GM18526 (cell line): ENCODE measurements around the gene TAF6.

Source experiments
- POLR2A ChIP-seq: IDR thresholded peaks from 3 replicates; pipeline ENCODE4 v1.6.1; 2011; ENCODE audit not compliant: insufficient read length; ENCODE audit errors: extremely low read depth

TAF6 gene

DNA sequence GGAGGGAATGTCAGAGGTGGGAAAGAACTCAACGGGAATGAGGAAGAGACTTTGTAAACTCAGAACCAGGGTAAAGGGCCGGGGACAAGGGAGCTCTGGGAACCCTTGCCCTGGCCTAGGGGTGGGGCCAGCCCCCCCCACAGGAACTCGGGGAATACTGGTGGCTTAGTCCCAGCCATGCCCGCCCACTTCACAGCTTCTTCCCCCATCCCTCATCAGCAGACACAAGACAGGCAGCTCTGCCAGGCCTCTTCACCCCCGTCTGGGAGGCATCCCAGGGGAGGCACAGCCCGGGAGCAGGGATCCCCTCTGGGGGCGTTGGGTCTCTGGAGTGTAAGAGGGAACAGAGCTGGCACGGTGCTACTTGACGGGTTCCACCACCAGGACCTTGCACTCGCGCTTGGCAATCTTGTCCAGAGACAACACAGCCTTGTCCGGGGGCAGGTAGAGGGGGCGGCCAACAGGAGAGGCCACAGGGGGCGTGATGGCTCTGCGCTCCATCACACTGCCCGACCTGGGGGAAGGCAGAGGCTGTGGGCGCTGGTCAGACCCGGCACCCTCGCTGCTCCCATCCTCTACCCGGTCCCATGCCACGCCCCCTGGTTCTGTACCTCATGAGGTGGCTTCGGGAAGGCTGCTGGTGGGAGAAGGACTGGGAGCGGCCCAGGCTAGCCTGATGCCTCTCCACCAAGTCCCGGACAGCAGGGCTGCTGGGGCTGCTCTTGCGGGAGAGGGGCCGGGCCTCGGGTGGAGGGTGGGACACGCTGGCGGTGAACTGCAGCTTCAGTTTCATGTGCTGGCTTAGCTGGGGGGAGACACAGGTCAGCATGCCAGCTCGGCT lies 35.7 kb upstream of the TAF6 start:
- no peak for TF ChIP-seq POLR2A

DNA sequence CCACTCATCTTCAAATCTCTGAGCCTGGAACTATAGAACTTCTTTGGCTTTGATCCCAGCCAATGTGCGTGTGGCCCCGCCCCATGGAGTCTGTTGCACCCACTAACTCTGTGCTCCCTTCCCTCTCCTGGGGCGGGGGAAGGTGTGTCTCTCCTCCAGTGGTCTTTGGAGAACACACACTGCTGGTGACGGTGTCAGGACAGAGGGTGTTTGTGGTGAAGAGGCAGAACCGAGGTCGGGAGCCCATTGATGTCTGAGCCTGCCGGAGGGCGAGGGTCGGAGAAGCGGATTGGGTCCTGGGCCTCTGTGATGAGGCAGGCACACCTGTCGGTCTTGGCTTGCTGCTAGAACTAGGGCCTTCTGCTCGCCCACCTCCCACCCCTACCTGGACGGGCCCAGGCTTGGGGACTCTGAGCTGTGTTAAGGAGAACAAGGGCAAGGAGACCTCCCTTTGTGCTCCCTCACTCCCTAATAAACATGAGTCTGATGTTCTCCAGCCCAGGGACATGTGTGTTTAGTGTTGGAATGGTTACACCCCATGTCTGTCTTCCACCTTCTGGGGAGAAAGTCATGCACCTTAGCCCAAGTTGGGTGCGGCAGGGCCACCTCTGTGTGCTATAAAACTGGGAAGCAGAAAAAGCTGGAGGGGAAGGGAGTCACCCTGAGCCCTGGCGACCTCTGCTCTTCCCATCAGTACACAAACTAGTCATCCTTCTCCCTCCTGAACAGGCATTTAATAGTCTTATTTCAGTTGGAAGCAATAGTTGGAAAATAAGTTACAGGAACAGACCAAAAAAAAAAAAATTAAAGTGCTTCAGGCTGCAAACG lies 34.8 kb upstream of the TAF6 start:
- TF ChIP-seq POLR2A, result no peak

DNA sequence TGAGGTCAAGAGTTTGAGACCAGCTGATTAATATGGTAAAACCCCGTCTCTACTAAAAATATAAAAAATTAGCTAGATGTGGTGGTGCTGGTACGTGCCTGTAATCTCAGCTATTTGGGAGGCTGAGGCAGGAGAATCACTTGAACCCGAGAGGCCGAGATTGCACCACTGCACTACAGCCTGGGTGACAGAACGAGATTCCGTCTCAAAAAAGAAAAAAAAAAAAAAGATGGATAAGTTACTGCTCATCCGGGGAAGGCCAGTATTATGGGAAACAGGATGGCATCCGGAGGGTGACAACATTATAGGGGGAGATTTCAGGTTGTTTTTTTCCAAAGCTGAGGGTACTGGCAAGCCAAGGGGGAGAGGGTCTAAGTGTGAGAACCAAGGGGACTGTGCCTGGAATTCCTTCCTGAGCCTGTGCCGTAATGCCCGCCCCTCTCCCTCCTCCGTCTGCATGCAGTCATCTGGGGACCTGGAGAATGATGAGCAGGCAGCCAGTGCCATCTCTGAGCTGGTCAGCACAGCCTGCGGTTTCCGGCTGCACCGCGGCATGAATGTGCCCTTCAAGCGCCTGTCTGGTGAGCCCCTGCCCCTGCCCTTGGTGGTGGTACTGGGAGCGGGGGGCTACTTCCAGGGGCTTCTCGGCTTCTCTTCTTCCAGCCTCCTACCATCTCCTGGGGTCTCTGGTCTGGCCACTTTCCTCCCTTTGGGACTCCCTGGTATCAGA lies 33.9 kb upstream of the TAF6 start:
- no peak for TF ChIP-seq POLR2A

DNA sequence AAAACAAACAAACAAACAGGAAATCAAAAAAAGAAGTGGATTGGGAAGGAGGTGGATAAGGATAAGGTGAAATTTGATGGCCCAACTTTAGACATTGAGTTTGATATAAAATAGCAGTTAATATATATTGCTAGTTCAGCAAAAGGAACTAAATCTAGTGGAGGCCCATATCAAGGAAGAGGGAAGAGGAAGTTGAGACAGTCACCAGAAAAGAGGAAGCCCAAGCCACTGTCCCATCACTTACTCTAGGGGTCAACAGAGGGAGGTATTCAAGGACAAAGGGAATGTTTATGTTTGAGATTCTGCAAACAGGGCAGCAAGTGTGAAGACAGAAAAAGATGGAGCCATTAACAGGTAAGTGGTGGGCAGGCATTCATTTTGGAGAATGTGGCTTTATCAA lies 33.2 kb upstream of the TAF6 start:
- no peak for TF ChIP-seq POLR2A

DNA sequence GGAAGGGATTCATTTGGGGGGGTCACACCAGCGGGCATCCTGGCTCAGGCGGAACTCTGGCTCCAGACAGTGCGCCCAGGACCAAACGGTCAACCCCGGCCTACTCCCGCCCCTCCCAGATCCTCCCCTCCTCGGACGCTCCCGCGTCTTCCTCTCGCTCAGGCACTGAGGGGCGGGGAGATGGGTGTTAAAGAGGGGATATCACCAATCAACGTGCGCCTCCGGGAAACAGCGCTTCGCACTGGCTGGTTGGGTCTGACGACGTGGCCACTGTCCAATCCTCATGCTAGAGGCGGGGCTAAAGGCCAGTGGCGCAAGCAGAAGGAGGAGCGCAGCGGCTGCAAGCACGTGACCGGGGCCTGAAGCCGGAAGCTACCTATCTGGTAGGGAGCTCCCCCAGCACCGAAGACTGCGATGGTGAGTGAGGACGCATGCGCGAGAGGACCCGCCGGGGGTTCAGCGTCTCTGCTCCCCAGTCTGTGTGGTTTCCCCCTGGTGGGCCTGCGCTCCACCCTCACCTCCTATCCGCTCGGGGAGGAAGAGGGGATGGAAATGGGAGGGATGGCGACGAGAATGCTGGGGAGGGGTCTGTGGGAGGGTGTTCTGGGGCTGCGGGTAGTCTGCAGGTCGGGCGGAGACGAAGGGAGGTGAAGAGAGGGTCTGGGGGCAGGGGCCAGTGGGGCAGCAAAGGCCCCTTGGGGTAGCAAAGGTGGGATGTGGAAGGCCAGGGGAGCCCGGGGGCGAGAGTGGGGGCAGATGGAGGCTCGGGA lies 29.6 kb upstream of the TAF6 start, which contains the start of gene LAMTOR4:
Gene LAMTOR4, plus strand, starts transcription at position 360 of the 770 bp plus-strand sequence. Its CDS starts 55 bp downstream, at position 415.
- TF ChIP-seq POLR2A, result peak; percentile 85

DNA sequence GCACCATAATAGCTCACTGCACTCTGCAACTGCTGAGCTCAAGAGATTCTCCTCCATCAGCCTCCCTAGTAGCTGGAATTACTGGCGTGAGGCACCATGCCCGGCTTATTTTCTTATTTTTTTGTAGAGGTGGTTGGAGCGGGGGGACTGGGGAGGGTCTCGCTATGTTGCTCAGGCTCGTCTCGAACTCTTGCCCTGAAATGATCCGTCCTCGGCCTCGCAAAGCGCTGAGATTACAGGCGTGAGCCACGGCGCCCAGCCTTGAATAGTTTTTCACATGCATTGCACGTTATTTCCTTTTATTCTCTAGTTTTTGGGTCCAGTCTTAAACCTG lies 29.0 kb upstream of the TAF6 start:
- no peak for TF ChIP-seq POLR2A

DNA sequence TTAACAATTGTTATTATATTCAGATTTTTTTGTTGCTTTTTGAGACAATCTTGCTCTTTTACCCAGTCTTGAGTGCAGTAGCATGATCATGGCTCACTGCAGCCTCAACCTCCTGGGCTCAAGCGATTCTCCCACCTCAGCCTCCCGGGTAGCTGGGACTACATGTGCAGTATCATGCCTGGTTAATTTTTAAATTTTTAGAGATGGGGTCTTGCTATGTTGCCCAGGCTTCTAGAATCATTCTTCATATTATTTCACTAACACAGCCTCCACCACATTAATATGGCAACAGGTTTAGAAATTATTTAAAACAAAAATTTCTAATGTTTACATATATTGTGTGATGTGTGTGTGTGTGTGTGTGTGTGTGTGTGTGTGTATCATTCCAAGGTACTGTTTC lies 28.1 kb upstream of the TAF6 start:
- no peak for TF ChIP-seq POLR2A

DNA sequence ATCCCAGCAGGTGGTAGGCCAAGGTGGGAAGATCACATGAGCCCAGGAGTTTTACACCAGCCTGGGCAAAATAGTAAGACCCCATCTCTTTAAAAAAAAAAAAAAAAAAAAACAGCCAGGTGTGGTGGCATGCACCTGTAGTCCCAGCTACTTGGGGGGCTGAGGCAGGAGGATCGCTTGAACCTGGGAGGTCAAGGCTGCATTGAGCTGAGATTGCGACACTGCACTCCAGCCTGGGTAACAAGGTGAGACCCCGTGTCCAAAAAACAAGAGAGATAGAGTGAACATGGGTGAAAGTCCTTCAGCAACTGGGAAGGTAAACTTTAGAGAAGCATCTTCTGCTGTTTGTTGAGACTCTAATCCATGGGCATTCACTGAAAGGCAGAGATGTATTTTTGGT lies 23.3 kb upstream of the TAF6 start:
- TF ChIP-seq POLR2A, result no peak

DNA sequence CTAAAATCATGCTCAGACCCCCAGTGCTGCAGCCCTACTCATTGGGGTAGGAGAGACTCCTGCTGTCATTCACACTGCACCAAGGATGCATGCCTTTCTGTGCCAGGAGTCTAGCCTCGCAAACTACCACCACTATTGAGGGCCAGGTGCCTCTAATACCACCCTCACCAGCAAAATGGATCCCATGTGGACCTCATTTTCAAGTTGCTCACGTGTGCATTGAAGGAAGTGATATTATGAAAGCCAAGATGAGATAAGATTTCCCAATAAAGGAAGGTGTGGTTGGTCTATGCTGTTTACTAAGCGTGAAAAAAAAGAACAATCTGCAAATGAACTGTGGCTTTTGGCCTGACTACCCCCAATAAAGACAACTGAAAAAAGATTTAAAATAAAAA lies 22.4 kb upstream of the TAF6 start:
- TF ChIP-seq POLR2A, result no peak

DNA sequence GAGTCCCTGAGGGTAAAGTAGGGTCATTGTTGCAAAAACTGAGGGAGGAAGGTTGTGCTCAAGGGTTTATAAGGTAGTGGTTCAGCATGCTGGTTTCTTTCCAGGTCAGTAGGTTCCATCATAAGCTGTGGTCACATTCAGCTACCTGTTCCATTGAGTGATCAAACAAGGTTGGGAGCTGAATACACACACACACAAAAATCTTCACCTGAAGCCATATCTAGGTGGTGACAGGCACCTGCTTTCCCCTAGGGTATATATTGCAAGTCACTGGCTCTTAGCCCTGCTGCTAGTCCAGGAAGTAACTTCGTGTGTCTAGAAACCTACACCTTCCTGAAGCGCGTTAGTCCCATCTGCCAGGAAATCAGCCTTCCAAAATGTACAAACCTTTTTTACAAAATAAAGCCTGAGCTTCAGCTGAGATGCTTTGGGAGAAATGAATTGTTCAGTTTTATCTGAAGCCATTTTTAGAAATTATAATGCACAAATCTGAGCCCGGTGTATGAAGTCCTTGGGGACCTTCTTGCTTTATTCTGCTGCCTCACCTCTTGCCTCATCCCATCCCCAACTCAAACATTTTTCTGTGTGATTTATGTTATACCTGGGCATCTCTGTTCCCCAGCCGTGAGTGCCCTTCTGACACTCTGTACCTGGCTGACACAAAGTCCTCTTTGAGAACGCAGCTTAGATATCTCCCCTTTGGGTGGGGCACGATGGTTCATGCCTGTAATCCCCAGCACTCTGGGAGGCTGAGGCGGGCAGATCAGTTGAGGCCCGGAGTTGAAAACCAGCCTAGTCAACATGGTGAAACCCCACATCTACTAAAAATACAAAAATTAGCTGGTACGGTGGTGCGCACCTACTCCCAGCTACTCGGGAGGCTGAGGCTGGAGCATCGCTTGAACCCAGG lies 18.9 kb upstream of the TAF6 start:
- TF ChIP-seq POLR2A, result no peak

DNA sequence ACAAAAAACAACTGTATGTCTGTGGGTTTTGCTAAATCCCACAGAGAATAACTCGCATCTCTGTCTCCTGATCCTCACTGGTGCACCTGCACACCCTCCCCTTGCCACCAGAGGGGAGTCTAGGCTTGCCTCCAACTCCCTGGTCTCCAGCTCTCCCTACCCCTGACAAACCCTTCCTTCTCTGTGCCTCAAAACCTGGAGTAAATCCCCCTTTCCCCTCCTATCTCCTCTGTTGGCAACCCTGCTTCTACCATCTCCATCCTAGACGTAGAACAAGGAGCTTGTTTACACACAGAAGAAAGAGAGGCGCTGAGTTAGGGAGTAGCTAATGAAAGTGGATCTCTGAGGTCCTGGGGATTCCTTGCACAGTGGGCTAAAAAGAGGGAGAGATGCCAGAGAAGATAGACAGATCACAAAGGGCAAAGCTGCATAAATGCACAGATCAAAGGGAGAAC lies 13.6 kb upstream of the TAF6 start:
- TF ChIP-seq POLR2A, result no peak

DNA sequence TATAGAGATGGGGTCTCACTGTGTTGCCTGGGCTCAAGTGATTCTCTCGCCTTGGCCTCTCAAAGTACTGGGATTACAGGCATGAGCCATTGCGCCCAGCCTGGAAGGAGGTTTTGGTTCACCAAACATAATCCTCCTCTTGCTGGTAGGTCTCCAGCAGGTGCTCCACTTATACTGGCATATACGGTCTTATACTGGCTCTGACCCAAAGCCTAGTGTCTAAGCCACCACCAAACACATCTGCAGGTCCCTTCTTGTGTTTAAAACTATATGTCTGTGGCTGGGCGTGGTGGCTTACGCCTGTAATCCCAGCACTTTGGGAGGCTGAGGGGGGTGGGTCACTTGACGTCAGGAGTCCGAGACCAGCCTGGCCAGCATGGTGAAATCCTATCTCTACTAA lies 13.0 kb upstream of the TAF6 start:
- TF ChIP-seq POLR2A, result no peak

DNA sequence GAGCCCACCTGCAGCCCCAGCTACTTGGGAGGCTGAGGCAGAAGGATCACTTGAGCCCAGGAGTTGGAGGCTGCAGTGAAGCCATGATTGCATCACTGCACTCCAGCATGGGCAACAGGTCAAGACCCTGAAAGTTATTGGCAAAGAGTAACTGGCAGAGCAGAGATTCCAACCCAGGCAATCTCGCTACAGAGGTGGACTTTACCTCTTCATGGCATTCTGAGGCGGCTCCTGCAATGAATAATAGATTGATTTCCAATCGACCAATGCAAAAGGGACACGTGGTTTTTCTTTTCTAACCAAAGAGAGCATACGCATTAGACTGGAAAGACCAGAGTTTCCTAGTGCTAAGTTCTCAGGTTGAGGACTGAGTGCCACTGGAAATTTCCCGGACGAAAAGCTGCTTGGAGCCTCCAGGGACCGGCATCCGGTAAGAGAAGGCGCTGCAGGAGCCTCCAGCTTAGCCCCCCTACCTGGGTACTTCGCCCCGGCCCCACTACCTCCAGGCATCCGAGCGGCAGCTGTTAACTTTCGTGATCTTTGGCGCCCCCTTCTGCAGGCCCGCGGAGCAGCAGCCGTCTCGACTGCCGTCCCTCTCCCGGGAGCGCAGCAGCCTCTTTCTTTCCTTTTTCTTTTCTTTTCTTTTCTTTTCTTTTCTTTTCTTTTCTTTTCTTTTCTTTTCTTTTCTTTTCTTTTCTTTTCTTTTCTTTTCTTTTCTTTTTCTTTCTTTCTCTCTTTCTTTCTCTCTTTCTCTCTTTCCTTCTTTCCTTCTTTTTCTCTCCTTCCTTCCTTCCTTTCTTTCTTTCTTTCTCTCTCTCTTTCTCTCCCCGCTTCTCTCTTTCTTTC lies 11.7 kb upstream of the TAF6 start:
- TF ChIP-seq POLR2A, result no peak
